DMS79 (cell line): ENCODE data around the gene NEU2.
"Not testable (repeated sequence)": the region's sequence is repeated elsewhere in the genome, so short reads cannot be mapped to it uniquely, and the experiment has no call there.

Source experiments
- DNase-seq: peaks from one replicate; lab custom pipeline; 2025; lab: John Stamatoyannopoulos, UW

Gene NEU2

GRCh38 chr2:233010569-233011267 is 21.8 kb upstream of the NEU2 start:
- DNase-seq = no peak

- no peak for DNase-seq
These were observed 21.2 kb upstream of the NEU2 start for GRCh38 chr2:233011268-233011650.

- no peak for DNase-seq
These were observed 20.8 kb upstream of the NEU2 start for GRCh38 chr2:233011702-233012131.

GRCh38 chr2:233012301-233012971 is 20.0 kb upstream of the NEU2 start:
- no peak for DNase-seq

GRCh38 chr2:233013027-233013461 is 19.4 kb upstream of the NEU2 start, which contains the start of gene NGEF:
NGEF (minus strand) TSS chr2:233013256; CDS start chr2:232974890, 38,366 bp downstream.
- DNase-seq = no peak

- DNase-seq = no peak
These were observed 18.8 kb upstream of the NEU2 start for GRCh38 chr2:233013650-233014049.

GRCh38 chr2:233015019-233015645 is 17.3 kb upstream of the NEU2 start:
- no peak for DNase-seq

GRCh38 chr2:233017947-233018346 is 14.5 kb upstream of the NEU2 start:
- DNase-seq = no peak

GRCh38 chr2:233019610-233020009 is 12.9 kb upstream of the NEU2 start:
- not testable (repeated sequence) for DNase-seq

GRCh38 chr2:233020454-233020853 is 12.0 kb upstream of the NEU2 start:
- no peak for DNase-seq

GRCh38 chr2:233021771-233022170 is 10.7 kb upstream of the NEU2 start:
- DNase-seq = no peak

- DNase-seq = no peak
These were observed 9.9 kb upstream of the NEU2 start for GRCh38 chr2:233022561-233022960.

- DNase-seq = no peak
These were observed 9.3 kb upstream of the NEU2 start for GRCh38 chr2:233023007-233023760.

- DNase-seq = no peak
These were observed 8.6 kb upstream of the NEU2 start for GRCh38 chr2:233023761-233024410.

- no peak for DNase-seq
These were observed 6.8 kb upstream of the NEU2 start for GRCh38 chr2:233025706-233026105.

- DNase-seq = no peak
These were observed 6.2 kb upstream of the NEU2 start for GRCh38 chr2:233026198-233026813.

- DNase-seq = no peak
These were observed 3.2 kb upstream of the NEU2 start for GRCh38 chr2:233029321-233029720.

- DNase-seq = no peak
These were observed 644 bp upstream of the NEU2 start for GRCh38 chr2:233031556-233032500.

- no peak for DNase-seq
These were observed 1.2 kb downstream of the NEU2 start for GRCh38 chr2:233033672-233034071.
